Posterior vena cava (tissue), 2 donors: ENCODE results near the gene CRAT. TPM values are rescaled to one million over a fixed set of nuclear protein-coding genes. Genes with fewer than 3 reads are reported as not detected.
A peak's percentile ranks its signal among the peaks of the same experiment; 100 is the strongest.

Experiments used
- DNase-seq: peaks from one replicate; pipeline ENCODE4 v3.0.0-alpha.2; 2020; ENCODE audit warnings: low spot score
- intact Hi-C, 2 donors: fragments of 100-400 bp; cut with DNase I; formaldehyde crosslinking; loops; one replicate each; pipeline versions ENCODE4 v1.14.1 to v1.14.2; 2022 to 2023
- total RNA-seq, 2 donors: library from RNA; stranded (reverse); fragmentation: NEBNext Ultra II Directional; extraction: Animal tissue kit (Norgen Biotek cat#: 25700); gene quantifications; one replicate each; pipeline ENCODE4 v1.2.1, GENCODE V29; 2021
- donor health status: DM: yes; HTN: yes; CAD: no.
- donor health status: DM: yes; HTN: yes; CAD: no.

CRAT gene
- total RNA-seq, 2 donors from 2014 or later: 53.8 to 59.5 TPM

- no peak for DNase-seq
- intact Hi-C loops: loop anchor here in 1 of 2 donors (5.0 kb wide), 1 partner anchor 1333 kb away; no protein-coding TSS in a partner anchor
Measured at GRCh38 chr9:129074106-129074505, 36.5 kb downstream of the CRAT start.

- no peak for DNase-seq
- intact Hi-C loops: loop anchor here in 1 of 2 donors (5.0 kb wide), 1 partner anchor 1334 kb away; no protein-coding TSS in a partner anchor
Measured at GRCh38 chr9:129073404-129073803, 37.2 kb downstream of the CRAT start.

GRCh38 chr9:129072171-129072570 is 38.4 kb downstream of the CRAT start:
- no peak for DNase-seq
- intact Hi-C loops: loop anchor here in 1 of 2 donors (5.0 kb wide), 1 partner anchor 1335 kb away; no protein-coding TSS in a partner anchor

- DNase-seq: no peak
- intact Hi-C loops: loop anchor here in 1 of 2 donors (5.0 kb wide), 1 partner anchor 1336 kb away; no protein-coding TSS in a partner anchor
Measured at GRCh38 chr9:129071526-129072126, 39.0 kb downstream of the CRAT start.

GRCh38 chr9:129070696-129071525 is 39.7 kb downstream of the CRAT start:
- DNase-seq: no peak
- intact Hi-C loops: loop anchor here in 1 of 2 donors (5.0 kb wide), 1 partner anchor 1336 kb away; no protein-coding TSS in a partner anchor

- intact Hi-C loops: loop anchor here in 1 of 2 donors (5.0 kb wide), 1 partner anchor 1337 kb away; no protein-coding TSS in a partner anchor
- DNase-seq: no peak
Measured at GRCh38 chr9:129069862-129070641, 40.5 kb downstream of the CRAT start.

- DNase-seq: peak; percentile 90
- intact Hi-C loops: no loop called here
Measured at GRCh38 chr9:129068990-129069861, 41.4 kb downstream of the CRAT start.

GRCh38 chr9:129068110-129068509 is 42.5 kb downstream of the CRAT start:
- intact Hi-C loops: no loop called here
- no peak for DNase-seq

GRCh38 chr9:129064499-129064908 is 46.1 kb downstream of the CRAT start:
- no peak for DNase-seq
- intact Hi-C loops: loop anchor here in 1 of 2 donors (5.0 kb wide), 1 partner anchor 1152 kb away; no protein-coding TSS in a partner anchor

GRCh38 chr9:129063061-129063460 is 47.5 kb downstream of the CRAT start:
- DNase-seq: no peak
- intact Hi-C loops: loop anchor here in 1 of 2 donors (5.0 kb wide), 1 partner anchor 1151 kb away; no protein-coding TSS in a partner anchor

- intact Hi-C loops: loop anchor here in 1 of 2 donors (5.0 kb wide), 1 partner anchor 1149 kb away; no protein-coding TSS in a partner anchor
- DNase-seq: no peak
Measured at GRCh38 chr9:129060991-129061390, 49.6 kb downstream of the CRAT start.

GRCh38 chr9:129059796-129060785 is 50.5 kb downstream of the CRAT start:
- intact Hi-C loops: loop anchor here in 1 of 2 donors (5.0 kb wide), 1 partner anchor 1148 kb away; no protein-coding TSS in a partner anchor
- no peak for DNase-seq

- intact Hi-C loops: no loop called here
- no peak for DNase-seq
Measured at GRCh38 chr9:129058965-129059795, 51.4 kb downstream of the CRAT start.

GRCh38 chr9:129054163-129054851 is 56.3 kb downstream of the CRAT start:
- no peak for DNase-seq
- intact Hi-C loops: no loop called here

GRCh38 chr9:129053020-129053419 is 57.6 kb downstream of the CRAT start:
- intact Hi-C loops: no loop called here

GRCh38 chr9:129052592-129052991 is 58.0 kb downstream of the CRAT start:
- DNase-seq: peak; percentile 73
- intact Hi-C loops: no loop called here

More at GRCh38 chr9:129053020-129053419, 57.6 kb downstream of the CRAT start:
- DNase-seq: no peak
